ENCODE results near the gene GRK3. TPM values are rescaled to one million over a fixed set of nuclear protein-coding genes. Genes with fewer than 3 reads are reported as not detected.
A peak's percentile ranks its signal among the peaks of the same experiment; 100 is the strongest.
"Not testable (repeated sequence)": the region's sequence is repeated elsewhere in the genome, so short reads cannot be mapped to it uniquely, and the experiment has no call there.

Gene GRK3
- total RNA-seq, 1 donor from 2014 or later: 66.7 TPM

GRCh38 chr22:25554689-25555088 lies 9.8 kb upstream of the GRK3 start:
- H3K27ac Mint-ChIP-seq: no peak overlapping the region
- intact Hi-C loops (cut with micrococcal nuclease): no loop called here
- no peak for TF ChIP-seq CTCF (IDR thresholded peaks at IDR 0.05)
- no peak overlapping the region for H3K4me3 Mint-ChIP-seq
- ATAC-seq (ENCODE audit: low read depth): no peak
- H3K36me3 Mint-ChIP-seq (ENCODE audit: low read depth): no peaks in the 10 kb centered on the region
- ChIA-PET POLR2A (interaction anchor here (3.4 kb wide), 1 partner anchor 10 kb away, joined by 33 read pairs; the partner anchor contains the start of gene GRK3), CTCF (interaction anchor here (2.9 kb wide), 1 partner anchor 10 kb away, joined by 21 read pairs; no protein-coding TSS in a partner anchor)
- H3K27me3 Mint-ChIP-seq: no peaks in the 10 kb centered on the region
- H3K9me3 Mint-ChIP-seq: no peaks in the 10 kb centered on the region
- H3K4me1 Mint-ChIP-seq: peaks cover 50% of the 10 kb centered on the region
- no peak for DNase-seq

GRCh38 chr22:25555586-25555985 lies 8.9 kb upstream of the GRK3 start:
- Mint-ChIP-seq H3K36me3 (ENCODE audit: low read depth) (no peaks in the 10 kb centered on the region), H3K9me3 (no peaks in the 10 kb centered on the region), H3K4me1 (peaks cover 56% of the 10 kb centered on the region), H3K4me3 (no peak overlapping the region), H3K27me3 (no peaks in the 10 kb centered on the region), H3K27ac (no peak overlapping the region)
- no peak for TF ChIP-seq CTCF (IDR thresholded peaks at IDR 0.05)
- DNase-seq (no peak), ATAC-seq (ENCODE audit: low read depth) (no peak)
- intact Hi-C loops (cut with micrococcal nuclease): no loop called here
- ChIA-PET CTCF (interaction anchor here (0.6 kb wide), 1 partner anchor 11 kb away, joined by 3 read pairs; no protein-coding TSS in a partner anchor), POLR2A (interaction anchor here (3.4 kb wide), 1 partner anchor 9 kb away, joined by 33 read pairs; the partner anchor contains the start of gene GRK3)

- no peak for ATAC-seq (ENCODE audit: low read depth)
- no peak overlapping the region for H3K27ac Mint-ChIP-seq
- peaks cover 72% of the 10 kb centered on the region for H3K4me1 Mint-ChIP-seq
- no peaks in the 10 kb centered on the region for H3K27me3 Mint-ChIP-seq
- no peaks in the 10 kb centered on the region for H3K36me3 Mint-ChIP-seq (ENCODE audit: low read depth)
- no peak overlapping the region for H3K4me3 Mint-ChIP-seq
- ChIA-PET CTCF (no interaction called here), POLR2A (no interaction called here)
- TF ChIP-seq CTCF (IDR thresholded peaks at IDR 0.05): no peak
- intact Hi-C loops (cut with micrococcal nuclease): no loop called here
- no peaks in the 10 kb centered on the region for H3K9me3 Mint-ChIP-seq
- DNase-seq: no peak
Observed at GRCh38 chr22:25557218-25557617, 7.3 kb upstream of the GRK3 start.

GRCh38 chr22:25558341-25558740 lies 6.1 kb upstream of the GRK3 start:
- intact Hi-C loops (cut with micrococcal nuclease): no loop called here
- Mint-ChIP-seq H3K4me1 (peaks cover 74% of the 10 kb centered on the region), H3K36me3 (ENCODE audit: low read depth) (no peaks in the 10 kb centered on the region), H3K4me3 (no peak overlapping the region), H3K27ac (no peak overlapping the region), H3K9me3 (no peaks in the 10 kb centered on the region), H3K27me3 (no peaks in the 10 kb centered on the region)
- TF ChIP-seq CTCF (IDR thresholded peaks at IDR 0.05): no peak
- ATAC-seq (ENCODE audit: low read depth): no peak
- ChIA-PET CTCF (interaction anchor here (0.7 to 1.6 kb wide), 2 partner anchors 14 kb away, joined by 3 to 7 read pairs; no protein-coding TSS in a partner anchor), POLR2A (interaction anchor here (1.4 to 1.6 kb wide), 2 partner anchors 9 to 15 kb away, joined by 3 to 6 read pairs; no protein-coding TSS in a partner anchor)
- no peak for DNase-seq

GRCh38 chr22:25559910-25560309 lies 4.6 kb upstream of the GRK3 start:
- H3K36me3 Mint-ChIP-seq (ENCODE audit: low read depth); DNase-seq; POLR2A ChIA-PET; H3K4me3 Mint-ChIP-seq; H3K9me3 Mint-ChIP-seq; H3K27me3 Mint-ChIP-seq; H3K27ac Mint-ChIP-seq; ATAC-seq (ENCODE audit: low read depth): not testable (repeated sequence)
- CTCF ChIA-PET: interaction anchor here (1.6 kb wide), 1 partner anchor 16 kb away, joined by 7 read pairs; no protein-coding TSS in a partner anchor
- H3K4me1 Mint-ChIP-seq: peaks cover 70% of the 10 kb centered on the region
- intact Hi-C loops (cut with micrococcal nuclease): loop anchor here (5.0 to 10.0 kb wide), 3 partner anchors 158 to 1112 kb away; partner anchors contain the start of gene ASPHD2

- not testable (repeated sequence) for ATAC-seq (ENCODE audit: low read depth); H3K36me3 Mint-ChIP-seq (ENCODE audit: low read depth); H3K4me3 Mint-ChIP-seq; H3K9me3 Mint-ChIP-seq; DNase-seq; H3K27me3 Mint-ChIP-seq
- ChIA-PET POLR2A (interaction anchor here (0.8 to 1.1 kb wide), 3 partner anchors 12 to 1649 kb away, joined by 3 to 7 read pairs (median 3); no protein-coding TSS in a partner anchor), CTCF (interaction anchor here (1.2 kb wide), 1 partner anchor 18 kb away, joined by 5 read pairs; no protein-coding TSS in a partner anchor)
- peaks cover 67% of the 10 kb centered on the region for H3K4me1 Mint-ChIP-seq
- H3K27ac Mint-ChIP-seq: peak overlapping the region; percentile 99
- intact Hi-C loops (cut with micrococcal nuclease): loop anchor here (5.0 to 10.0 kb wide), 3 partner anchors 159 to 1111 kb away; partner anchors contain the start of gene ASPHD2
Observed at GRCh38 chr22:25561182-25561581, 3.3 kb upstream of the GRK3 start.

- ChIA-PET POLR2A (interaction anchor here (0.8 to 5.0 kb wide), 5 partner anchors 11 to 1650 kb away, joined by 3 to 53 read pairs (median 3); no protein-coding TSS in a partner anchor), CTCF (interaction anchor here (9.0 kb wide), 1 partner anchor 19 kb away, joined by 68 read pairs; no protein-coding TSS in a partner anchor)
- H3K9me3 Mint-ChIP-seq; H3K36me3 Mint-ChIP-seq (ENCODE audit: low read depth); DNase-seq; H3K27me3 Mint-ChIP-seq: not testable (repeated sequence)
- peak; percentile 44 for ATAC-seq (ENCODE audit: low read depth)
- Mint-ChIP-seq H3K27ac (peak overlapping the region; percentile 99), H3K4me3 (peak overlapping the region; percentile 61), H3K4me1 (peaks cover 74% of the 10 kb centered on the region)
- intact Hi-C loops (cut with micrococcal nuclease): loop anchor here (1.0 to 10.0 kb wide), 4 partner anchors 18 to 1110 kb away; partner anchors contain the start of gene ASPHD2
Observed at GRCh38 chr22:25561927-25562326, 2.5 kb upstream of the GRK3 start.

GRCh38 chr22:25562966-25563760 lies 1.3 kb upstream of the GRK3 start:
- ATAC-seq (ENCODE audit: low read depth): peak; percentile 0
- H3K4me1 Mint-ChIP-seq: peaks cover 81% of the 10 kb centered on the region
- POLR2A ChIA-PET: interaction anchor here (0.6 to 5.0 kb wide), 18 partner anchors 9 to 1094 kb away, joined by 3 to 53 read pairs (median 5); partner anchors contain the start of gene MIAT
- peak overlapping the region; percentile 99 for H3K27ac Mint-ChIP-seq
- intact Hi-C loops (cut with micrococcal nuclease): loop anchor here (1.0 to 10.0 kb wide), 5 partner anchors 19 to 1109 kb away; partner anchors contain the start of gene ASPHD2
- H3K4me3 Mint-ChIP-seq: peak overlapping the region; percentile 94
- not testable (repeated sequence) for H3K36me3 Mint-ChIP-seq (ENCODE audit: low read depth); H3K27me3 Mint-ChIP-seq; H3K9me3 Mint-ChIP-seq; DNase-seq
- CTCF ChIA-PET: interaction anchor here (0.6 to 9.0 kb wide), 3 partner anchors 10 to 93 kb away, joined by 3 to 68 read pairs (median 5); no protein-coding TSS in a partner anchor
